CD4-positive, alpha-beta memory T cell (primary cell): Measurements from ENCODE around the gene GSTA1. TPM values are rescaled to one million over a fixed set of nuclear protein-coding genes. Genes with fewer than 3 reads are reported as not detected.

Experiments
- polyA plus RNA-seq, 2 donors: library from polyadenylated mRNA; unstranded; fragments of 300-500 nt; fragmentation: Illumina TruSeq; gene quantifications; one replicate each; pipeline ENCODE4 v1.2.3, GENCODE V29; 2021
- total RNA-seq, 2 experiments: library from RNA; stranded (reverse); gene quantifications; one replicate each; pipeline ENCODE4 v1.2.3, GENCODE V29; 2021

Gene GSTA1
- total and polyA plus RNA-seq, 4 experiments from 2014 or later = not detected

Other genes starting within 250 kb of the GSTA1 start
- gene TRAM2, start 226.8 kb downstream of the GSTA1 start, total RNA-seq = 10 to 100 TPM; 10.7 to 11.3 TPM
- 1 to 10 TPM; 2.7 to 4.3 TPM for gene TRAM2, start 226.8 kb downstream of the GSTA1 start, polyA plus RNA-seq
- gene TMEM14A, start 132.7 kb downstream of the GSTA1 start, total RNA-seq = 10 to 100 TPM in 1 of 2 experiments, 1 to 10 TPM in 1; 9.5 to 10.0 TPM
- 10 to 100 TPM; 30.7 to 58.1 TPM for gene TMEM14A, start 132.7 kb downstream of the GSTA1 start, polyA plus RNA-seq
- gene GSTA2, start 40.3 kb downstream of the GSTA1 start, total RNA-seq = not detected
- not detected for gene GSTA2, start 40.3 kb downstream of the GSTA1 start, polyA plus RNA-seq
- not detected for gene GSTA5, start 37.0 kb upstream of the GSTA1 start, total RNA-seq
- not detected for gene GSTA5, start 37.0 kb upstream of the GSTA1 start, polyA plus RNA-seq
- not detected for gene GSTA3, start 105.9 kb upstream of the GSTA1 start, total RNA-seq
- not detected for gene GSTA3, start 105.9 kb upstream of the GSTA1 start, polyA plus RNA-seq
- not detected for gene GSTA4, start 191.5 kb upstream of the GSTA1 start, total RNA-seq
- gene GSTA4, start 191.5 kb upstream of the GSTA1 start, polyA plus RNA-seq = 1 to 10 TPM in 1 of 2 donors, under 1 TPM in 1; 0.57 to 1.7 TPM